Hematopoietic multipotent progenitor cell treated with erythropoietin and hydrocortisone succinate and interleukin-3 and kit ligand, for 6 days (in vitro differentiated cells): ENCODE results near the gene SIK2.

Experiments used
- DNase-seq: peaks from one replicate; pipeline ENCODE4 v3.0.0-alpha.2; 2015

The SIK2 gene

DNA sequence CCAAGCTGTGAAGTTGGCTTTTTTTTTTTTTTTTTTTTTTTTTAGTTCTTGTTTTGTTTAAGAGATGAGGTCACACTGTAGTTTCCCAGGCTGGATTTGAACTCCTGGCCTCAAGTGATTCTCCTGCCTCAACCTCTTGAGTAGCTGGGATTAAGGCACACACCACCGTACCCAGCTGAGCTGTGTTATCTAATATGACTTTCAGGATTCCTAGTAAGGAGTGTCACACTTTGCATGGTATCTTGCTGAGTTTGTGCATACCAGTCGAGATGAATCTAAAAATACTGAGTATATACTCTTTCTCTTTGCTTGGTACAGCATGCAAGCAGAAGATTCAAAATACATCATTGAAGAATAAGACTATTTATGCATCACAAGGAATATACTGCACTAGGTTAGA, 58.6 kb downstream of the SIK2 start:
- no peak for DNase-seq

DNA sequence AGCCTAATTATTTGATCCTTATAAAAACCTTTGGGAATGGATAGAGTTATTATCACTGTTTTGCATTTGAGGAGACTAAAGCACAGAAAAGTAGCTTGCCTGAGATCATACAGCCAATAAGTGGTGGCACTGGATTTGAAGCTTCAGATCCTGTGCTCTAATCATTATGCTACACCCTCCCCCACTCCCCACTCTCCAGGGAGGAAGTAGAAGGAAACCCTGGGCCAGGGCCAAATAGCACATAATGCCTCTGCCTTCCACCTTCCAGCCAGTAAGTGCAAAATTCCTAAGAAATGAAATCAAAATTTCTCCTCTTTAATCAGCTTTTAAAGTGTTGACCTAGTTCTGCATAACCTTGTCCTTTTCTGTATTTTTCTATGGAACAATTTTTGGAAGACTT, 61.6 kb downstream of the SIK2 start:
- DNase-seq = no peak

DNA sequence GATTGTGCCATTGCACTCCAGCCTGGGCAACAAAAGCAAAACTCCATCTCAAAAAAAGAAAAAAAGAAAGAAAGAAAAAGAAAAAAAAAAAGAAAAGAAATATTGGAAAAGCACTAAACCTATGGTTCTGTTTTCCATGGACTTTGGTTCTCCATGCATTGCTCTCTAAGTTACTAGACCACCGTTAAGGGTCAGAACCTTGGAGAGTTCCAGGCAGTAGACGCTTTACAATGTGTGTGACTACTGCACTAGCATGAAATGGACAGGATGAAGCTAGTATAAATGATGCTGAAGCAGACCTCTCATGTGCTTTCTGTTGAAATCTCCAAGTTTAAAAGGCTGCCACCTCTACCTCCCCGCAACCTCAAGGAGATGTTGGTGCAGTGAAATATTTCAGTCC, 63.5 kb downstream of the SIK2 start:
- peak; percentile 67 for DNase-seq

DNA sequence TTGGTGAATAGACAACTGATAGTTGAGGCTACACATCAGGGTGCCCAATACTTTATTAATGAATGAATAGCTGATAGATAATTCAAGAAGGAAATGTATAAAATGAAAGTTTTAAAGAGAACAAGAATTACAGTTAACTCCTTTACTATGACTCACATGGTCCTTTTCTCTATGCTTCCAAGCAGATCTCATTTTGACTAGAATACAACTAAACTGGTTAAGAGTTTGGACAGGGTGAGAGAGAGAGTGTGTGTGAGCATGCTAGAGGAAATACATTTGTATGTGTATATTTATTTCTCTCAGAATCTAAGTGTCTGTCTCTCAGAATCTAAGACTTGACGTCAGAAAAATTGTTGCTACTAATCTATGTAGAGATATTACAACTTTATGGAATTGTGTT, 66.7 kb downstream of the SIK2 start:
- DNase-seq = no peak

DNA sequence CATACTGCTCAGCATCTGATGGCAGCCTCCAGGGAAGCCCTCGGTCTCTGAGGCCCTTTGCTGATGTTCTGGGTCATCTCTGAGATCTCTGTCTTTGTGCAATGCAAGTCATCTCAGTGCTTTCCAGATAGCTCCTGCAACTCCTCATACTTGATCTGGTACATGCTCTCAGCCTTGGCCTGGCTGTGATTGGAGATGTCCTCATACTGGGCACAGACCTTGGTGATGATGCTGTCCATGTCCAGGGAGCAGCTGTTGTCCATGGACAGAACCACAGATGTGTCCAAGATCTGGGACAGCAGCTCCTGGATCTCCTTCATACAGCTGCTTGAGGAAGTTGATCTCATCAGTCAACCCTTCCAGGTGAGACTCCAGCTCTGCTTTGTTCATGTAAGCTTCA, 69.1 kb downstream of the SIK2 start:
- no peak for DNase-seq

DNA sequence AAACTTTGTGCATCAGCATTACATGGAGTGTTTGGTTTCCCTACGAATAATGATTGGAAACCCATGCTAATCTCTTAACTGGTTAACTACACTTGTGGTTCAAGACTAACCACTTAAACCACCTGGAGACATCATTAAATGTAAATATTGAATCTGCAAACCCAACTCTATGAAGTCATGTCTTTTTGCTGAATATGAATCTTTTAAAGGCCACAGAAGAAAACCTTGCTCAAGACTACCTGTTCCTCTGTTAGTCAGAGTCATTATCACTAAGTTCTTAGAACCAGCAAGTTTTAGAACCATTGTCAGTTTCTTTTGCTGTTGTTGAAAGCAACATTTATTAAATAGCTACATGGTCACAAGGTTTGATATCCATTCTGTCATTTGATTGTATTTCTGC, 70.7 kb downstream of the SIK2 start:
- DNase-seq = no peak

DNA sequence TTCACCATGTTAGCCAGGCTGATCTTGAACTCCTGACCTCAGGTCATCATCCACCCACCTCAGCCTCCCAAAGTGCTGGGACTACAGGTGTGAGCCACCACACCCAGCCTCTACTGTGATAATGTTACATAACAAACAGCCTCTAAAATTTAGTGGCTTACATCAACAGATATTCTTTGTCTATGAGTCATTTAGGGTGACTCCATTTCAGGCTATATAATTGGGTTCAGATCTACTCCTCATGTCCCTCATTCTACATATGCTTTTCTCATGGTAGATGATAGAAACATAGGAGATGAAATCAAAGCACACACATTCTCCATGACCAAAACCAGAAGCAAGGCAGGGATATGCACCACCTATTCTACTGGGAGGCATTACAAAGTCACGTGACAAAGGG, 72.7 kb downstream of the SIK2 start:
- DNase-seq = no peak

DNA sequence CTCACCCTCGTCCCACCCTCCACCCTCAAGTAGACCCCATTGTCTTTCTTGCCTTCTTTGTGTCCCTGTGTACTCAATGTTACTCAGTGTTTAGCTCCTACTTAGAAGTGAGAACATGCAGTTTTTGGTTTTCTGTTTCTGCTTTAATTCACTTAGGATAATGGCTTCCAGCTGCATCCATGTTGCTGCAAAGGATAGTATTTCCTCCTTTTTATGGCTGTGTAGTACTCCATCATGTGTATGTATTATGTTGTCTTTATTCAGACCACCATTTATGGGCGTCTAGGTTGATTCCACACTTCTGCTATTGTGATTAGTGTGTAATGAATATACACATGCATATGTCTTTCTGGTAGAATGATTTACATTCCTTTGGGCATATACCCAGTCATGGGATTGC, 73.6 kb downstream of the SIK2 start:
- DNase-seq = no peak

DNA sequence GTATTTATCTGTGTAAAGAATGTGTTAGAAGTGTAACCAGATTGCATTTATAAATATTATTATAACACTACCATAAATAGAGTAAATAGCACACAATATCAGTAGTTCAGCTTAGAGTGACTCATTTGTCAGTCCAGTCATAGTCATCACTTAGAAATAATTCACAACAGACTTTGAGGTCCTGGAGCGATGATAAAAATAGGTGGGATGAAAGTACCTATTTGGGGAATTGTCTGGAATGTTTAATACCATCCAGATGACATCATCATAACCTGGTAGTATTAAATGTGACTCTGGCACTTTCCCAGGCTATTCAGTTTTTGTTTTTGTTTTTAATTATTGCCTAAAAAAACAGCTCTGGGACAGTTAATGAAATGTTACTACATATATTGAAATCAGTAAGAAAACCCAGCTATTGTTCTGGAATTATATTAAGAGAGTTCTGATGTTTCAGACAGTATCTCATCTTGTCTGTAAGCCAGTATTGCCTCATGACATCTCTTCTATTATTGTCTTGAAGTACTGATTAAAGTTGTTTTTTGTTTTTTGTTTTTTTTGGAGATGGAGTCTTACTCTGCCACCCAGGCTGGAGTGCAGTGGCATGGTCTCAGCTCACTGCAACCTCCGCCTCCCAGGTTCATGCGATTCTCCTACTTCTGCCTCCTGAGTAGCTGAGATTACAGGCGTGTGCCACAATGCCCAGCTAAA, 74.8 kb downstream of the SIK2 start:
- no peak for DNase-seq

DNA sequence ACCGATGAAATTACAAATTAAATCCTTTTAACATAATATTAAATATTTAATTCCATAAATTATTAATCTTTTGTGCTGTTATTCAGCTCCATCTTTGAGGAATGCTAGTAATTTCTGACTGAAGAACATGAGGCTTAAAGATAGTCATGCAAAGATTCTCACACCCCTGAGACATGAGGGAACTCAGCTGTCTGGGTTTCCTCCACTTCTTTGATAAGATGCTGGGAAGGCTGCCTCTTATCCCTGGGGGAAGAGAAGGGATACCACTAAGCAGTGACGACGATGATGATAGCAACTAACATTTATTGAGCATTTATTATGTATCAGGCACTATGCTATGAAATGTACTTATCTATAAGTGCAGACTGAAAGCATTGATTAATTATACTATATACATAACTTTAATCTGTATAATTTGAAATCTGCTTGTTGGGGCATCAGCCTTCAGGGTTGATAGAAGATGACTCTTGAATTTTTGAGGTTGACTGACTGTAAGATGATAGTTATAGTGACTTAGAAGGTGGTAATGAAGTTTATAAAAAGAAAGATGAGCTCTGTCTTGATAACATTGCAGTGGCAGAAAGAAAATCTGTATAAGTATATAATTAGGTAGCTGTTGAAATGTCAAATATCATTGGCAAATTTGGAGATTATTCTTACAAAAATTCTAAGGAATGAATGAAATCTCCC, 78.4 kb downstream of the SIK2 start:
- no peak for DNase-seq

DNA sequence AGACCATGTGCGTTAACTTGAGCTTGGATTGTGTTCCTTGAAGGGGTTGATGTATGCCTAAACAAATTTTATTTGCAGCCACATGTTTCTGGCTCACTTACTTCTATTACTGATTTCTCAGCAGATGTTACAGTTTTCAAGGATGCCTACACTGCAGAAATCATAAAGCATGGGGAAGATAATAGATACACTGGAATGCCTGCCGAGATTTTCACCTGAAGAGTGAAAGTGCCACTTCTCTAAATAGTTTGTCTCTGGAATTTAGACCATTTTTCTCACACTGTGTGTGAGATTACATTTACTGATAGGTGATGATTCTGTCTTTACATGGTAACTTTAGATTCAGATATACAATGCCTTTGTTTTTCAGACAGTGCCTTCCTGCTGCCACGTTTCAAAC, 81.6 kb downstream of the SIK2 start:
- no peak for DNase-seq

DNA sequence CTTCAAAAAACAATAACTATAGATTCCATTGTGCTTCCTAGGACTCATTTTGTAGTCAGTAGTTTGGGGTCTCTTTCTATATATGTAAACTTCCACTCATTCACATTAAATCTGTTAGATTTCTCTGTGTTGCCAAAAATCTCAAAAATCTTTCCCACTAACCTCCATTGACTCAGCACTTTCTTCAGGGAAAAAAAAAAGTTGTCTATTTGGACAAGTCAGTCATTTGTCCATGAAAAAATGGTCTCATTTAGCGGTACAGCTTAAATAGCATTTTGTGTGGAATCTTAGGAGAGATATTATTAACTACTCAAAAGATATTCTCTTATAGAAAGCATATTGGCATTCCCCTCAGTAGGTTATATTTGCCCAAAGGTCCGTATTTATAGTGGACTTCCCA, 82.0 kb downstream of the SIK2 start:
- DNase-seq = no peak

DNA sequence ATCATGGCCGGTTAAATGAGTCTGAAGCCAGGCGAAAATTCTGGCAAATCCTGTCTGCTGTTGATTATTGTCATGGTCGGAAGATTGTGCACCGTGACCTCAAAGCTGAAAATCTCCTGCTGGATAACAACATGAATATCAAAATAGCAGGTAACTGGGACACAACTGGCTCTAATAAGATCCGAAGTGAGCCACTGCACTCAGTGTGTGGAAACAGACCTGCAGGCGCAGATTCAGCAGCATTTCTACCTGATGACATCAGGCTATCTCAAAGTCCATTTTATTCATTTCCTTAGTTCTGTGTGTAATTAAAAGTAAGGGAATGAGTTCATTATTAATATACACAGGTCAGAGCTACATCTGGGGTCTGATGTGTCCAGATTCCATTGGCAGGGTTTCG, 85.8 kb downstream of the SIK2 start:
- no peak for DNase-seq

DNA sequence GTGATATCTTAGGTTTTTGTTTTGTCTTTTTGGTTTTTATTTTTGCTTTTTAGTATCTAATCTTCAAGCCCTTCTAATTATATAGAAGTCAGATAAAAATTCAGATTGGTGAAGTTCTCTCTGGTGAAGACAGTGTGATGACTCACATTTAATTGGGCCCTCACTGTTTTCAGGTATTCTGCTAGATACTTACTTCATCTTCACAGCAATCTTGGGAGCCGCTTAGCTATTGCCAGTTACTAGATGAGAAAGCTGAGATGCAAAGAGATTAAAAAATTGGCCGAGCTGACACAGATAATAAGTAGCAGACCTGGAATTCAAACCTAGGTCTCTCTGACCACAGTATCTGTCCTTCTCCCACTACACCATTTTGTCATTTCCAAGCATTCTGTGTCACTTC, 88.9 kb downstream of the SIK2 start:
- no peak for DNase-seq

DNA sequence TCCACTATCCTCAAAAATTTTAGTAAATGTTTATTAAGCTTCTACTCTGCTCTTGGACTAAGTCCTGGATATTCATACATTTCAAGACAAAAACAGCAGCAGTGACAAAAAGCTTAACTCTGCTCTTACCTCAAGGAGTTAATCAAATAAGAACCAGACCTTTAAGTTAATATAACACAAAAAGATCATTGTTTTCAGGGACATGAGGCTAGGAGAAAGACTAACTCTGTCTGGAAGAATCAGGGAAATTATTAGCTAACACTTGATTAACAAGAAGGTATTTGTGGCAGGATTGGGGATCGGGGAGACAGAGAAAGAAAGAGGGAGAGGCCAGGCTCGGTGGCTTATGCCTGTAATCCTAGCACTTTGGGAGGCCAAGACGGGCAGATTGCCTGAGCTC, 89.5 kb downstream of the SIK2 start:
- DNase-seq = no peak

DNA sequence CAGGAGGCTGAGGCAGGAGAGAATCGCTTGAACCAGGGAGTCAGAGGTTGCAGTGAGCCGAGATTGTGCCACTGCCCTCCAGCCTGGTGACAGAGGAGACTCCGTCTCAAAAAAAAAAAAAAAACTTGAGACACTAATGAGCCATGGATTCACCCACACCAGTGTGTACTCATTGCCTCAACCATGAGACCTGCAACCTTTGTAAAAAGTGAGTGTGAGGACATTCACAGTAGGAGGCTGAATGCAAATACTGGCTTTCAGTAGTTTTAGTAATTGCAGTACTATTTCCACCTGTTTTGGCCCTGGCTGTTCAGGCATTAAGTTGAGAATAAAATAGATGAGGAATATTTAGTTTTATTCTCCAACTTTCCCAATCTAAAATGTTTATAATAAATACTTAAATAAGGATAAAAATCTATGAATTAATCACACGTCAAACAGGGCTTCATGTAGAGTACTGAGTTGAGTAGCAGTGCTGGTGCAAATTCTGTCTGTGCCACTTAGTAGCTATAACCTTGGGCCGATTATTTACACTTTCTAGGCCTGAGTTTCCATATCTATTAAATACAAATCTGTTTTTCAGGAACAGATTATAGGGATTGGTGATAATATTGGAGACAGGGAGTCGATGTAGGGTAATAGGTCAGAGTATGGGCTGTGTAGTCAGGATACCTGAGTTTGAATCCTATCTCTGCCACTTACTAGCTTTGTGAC, 91.1 kb downstream of the SIK2 start:
- DNase-seq = no peak

DNA sequence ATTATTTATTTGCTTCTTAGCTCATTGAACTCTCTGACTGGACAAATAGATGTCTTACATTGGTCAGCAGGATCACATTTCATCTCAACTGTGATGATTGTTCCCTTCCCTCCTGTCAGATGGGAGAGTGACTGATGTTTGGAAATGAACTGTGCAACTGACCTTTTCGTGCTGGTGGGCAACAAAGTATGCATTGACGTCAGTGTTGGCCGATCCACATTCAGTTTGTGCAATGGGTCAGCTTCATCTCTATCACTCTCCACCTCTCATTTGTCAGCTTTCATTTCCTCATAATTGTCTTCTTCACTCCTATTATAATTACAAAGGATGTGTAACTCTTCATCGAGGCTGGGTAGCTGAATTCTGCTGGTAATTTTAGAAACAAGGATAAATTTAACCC, 92.6 kb downstream of the SIK2 start:
- no peak for DNase-seq

DNA sequence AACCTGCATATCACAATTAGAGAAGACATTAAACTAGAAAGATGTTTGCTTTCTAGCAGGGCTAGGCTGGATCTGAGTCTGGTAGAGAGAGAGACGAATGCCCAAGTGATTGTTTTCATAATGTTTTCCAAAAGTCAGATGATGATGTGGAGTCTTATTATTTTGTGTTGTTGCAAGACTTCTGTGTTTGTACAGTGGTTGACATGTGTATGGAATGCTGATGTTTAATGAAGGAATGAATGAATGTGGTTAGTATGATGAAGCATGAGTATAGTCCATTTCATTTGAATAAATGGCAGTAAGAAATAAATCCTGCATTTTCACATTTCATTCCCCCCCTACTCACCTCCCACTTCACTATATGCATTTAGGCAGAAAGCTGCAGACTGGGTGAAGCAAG, 94.3 kb downstream of the SIK2 start:
- no peak for DNase-seq

DNA sequence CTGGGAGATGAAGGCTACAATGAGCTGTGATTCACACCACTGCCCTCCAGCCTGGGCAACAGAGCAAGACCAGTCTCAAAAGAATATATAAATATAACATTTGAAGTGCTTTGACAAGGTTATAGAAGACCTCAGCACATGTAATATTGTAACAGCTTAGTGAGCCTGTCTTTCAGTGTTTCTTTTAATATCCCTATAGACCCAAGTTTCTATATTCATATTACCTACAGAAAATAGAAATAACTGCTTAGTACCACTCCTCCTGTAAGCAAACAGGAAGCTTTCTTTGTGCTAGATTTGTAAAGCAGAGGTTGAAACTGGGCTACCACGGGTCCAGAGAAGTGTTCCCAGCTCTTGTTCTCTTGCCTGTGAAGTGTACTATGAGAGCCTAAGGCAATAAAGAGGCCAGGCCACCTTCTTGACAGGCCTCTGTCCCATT, 95.7 kb downstream of the SIK2 start:
- DNase-seq = no peak

DNA sequence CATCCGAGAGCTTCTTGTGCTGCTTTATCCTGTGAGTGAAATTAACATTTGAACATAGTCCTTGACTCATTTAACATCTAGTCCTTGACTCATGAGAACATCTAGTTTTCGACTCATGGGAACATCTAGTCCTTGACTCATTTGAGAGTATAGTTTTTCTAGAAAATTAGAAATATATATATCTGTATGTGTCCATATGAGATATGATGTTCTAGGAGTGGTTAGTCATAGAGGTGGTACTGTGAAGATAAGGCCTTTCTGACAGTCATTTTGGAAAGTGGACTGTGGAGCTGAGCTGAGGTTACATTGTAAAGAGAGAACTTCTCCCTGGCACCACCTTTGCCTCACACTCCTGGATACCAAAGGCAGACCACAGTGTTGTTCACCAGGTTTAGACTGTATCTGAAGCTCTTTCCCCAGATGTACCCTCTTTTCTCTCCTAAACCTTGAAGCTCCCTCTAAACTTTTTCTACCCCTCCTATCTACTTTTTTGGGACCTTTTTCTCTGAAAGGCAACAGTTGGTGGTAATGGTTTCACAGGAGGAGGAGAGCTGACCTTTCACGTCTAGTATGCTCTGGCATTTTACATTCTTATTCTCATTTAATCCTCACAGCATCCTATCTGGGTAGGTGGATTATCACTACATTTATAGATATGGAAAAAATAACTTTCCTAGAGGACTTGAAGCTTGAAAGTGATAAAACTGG, 96.8 kb downstream of the SIK2 start:
- peak; percentile 95 for DNase-seq

DNA sequence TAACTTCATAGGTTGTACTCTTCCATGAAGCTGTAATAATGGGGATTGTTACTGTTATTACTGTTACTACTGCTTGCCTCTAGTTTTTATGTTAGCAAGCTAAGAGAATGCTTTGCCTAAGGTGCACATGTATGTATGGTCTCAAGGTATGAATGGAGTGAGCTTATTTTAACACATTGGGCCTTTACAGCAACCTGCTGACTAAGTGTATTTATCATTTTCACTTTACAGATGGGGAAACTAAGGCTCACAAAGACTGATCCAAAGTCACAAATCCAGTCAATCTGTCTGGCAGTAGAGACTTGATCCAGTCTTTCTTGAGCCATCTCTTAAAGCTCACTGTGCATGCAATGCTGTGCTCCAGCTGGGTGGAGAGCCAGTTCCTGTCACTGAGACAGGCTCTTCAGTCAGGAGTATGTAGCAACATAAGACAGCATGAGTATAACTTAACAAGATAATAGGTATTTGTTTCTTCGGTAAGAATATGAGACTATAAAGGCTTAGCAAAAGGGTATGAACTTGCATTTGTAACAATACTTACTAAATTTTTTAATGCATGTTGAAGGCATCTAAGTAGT, 97.4 kb downstream of the SIK2 start:
- peak; percentile 29 for DNase-seq

DNA sequence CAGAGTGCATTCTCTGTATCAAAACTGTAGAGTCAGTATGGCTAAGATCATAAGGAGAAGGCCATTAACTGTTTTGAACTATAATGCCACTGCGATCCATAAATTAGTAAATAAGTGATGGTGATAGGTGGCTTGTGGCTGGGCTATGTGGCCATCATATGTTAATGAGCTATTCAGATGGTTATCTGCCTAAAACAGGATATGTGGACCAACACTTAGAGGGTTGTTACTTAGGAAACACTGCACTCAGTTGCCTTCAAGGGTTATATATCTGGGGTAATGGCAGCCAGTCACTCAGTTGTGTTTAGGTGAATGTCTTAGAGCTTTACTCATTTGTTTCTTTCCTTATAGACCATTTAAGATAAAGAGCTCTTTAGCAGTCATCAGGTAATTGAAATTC, 97.9 kb downstream of the SIK2 start:
- DNase-seq = peak; percentile 29

DNA sequence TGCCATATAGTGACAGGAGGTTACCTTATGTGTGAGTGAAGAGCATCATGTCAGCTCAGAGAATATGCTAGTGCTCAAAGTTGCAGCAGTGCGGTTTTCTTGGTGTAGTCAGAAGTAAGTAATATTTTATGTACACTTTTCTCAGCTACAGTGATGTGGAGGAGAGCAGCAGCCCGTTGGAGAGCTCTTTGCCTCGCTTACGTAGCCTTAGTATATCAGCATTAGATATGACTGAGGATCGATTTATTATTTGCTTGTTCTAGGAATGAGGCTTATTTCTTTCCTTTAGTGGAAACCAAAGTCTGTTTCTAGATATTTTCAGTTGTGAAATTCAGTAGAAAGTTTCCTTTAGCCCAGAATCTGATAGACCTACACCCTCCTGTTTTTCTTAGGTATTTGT, 100.4 kb downstream of the SIK2 start:
- DNase-seq = no peak
